ENCODE results near the gene UBE2L5. TPM values are rescaled to one million over a fixed set of nuclear protein-coding genes. Genes with fewer than 3 reads are reported as not detected.

Gene UBE2L5
- total and polyA plus RNA-seq, 2 of the 8 experiments (the other 6 are each of a cell fraction or from before 2014, with no cell fraction given): not detected

DNA sequence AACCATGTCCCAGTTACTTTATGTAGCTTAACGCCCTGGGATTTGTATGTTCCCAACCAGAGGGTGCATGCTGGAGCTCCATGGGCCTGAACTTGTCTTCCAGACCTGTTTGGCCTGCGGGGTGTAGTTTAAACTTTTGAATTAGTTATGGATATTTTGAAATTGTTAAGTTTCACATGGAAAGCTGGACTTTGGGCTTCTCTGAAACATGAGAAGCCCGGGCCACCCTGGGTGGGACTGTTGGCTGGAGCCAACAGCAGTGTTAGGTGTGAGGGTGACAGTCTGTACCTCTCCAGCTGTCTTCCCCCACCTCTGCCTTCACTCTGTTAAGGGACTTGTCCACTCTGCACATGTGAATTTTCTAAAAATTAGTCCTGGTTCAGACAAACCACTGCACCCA is 1.6 kb downstream of the UBE2L5 start (continued):
- TF ChIP-seq, protein P1, sequence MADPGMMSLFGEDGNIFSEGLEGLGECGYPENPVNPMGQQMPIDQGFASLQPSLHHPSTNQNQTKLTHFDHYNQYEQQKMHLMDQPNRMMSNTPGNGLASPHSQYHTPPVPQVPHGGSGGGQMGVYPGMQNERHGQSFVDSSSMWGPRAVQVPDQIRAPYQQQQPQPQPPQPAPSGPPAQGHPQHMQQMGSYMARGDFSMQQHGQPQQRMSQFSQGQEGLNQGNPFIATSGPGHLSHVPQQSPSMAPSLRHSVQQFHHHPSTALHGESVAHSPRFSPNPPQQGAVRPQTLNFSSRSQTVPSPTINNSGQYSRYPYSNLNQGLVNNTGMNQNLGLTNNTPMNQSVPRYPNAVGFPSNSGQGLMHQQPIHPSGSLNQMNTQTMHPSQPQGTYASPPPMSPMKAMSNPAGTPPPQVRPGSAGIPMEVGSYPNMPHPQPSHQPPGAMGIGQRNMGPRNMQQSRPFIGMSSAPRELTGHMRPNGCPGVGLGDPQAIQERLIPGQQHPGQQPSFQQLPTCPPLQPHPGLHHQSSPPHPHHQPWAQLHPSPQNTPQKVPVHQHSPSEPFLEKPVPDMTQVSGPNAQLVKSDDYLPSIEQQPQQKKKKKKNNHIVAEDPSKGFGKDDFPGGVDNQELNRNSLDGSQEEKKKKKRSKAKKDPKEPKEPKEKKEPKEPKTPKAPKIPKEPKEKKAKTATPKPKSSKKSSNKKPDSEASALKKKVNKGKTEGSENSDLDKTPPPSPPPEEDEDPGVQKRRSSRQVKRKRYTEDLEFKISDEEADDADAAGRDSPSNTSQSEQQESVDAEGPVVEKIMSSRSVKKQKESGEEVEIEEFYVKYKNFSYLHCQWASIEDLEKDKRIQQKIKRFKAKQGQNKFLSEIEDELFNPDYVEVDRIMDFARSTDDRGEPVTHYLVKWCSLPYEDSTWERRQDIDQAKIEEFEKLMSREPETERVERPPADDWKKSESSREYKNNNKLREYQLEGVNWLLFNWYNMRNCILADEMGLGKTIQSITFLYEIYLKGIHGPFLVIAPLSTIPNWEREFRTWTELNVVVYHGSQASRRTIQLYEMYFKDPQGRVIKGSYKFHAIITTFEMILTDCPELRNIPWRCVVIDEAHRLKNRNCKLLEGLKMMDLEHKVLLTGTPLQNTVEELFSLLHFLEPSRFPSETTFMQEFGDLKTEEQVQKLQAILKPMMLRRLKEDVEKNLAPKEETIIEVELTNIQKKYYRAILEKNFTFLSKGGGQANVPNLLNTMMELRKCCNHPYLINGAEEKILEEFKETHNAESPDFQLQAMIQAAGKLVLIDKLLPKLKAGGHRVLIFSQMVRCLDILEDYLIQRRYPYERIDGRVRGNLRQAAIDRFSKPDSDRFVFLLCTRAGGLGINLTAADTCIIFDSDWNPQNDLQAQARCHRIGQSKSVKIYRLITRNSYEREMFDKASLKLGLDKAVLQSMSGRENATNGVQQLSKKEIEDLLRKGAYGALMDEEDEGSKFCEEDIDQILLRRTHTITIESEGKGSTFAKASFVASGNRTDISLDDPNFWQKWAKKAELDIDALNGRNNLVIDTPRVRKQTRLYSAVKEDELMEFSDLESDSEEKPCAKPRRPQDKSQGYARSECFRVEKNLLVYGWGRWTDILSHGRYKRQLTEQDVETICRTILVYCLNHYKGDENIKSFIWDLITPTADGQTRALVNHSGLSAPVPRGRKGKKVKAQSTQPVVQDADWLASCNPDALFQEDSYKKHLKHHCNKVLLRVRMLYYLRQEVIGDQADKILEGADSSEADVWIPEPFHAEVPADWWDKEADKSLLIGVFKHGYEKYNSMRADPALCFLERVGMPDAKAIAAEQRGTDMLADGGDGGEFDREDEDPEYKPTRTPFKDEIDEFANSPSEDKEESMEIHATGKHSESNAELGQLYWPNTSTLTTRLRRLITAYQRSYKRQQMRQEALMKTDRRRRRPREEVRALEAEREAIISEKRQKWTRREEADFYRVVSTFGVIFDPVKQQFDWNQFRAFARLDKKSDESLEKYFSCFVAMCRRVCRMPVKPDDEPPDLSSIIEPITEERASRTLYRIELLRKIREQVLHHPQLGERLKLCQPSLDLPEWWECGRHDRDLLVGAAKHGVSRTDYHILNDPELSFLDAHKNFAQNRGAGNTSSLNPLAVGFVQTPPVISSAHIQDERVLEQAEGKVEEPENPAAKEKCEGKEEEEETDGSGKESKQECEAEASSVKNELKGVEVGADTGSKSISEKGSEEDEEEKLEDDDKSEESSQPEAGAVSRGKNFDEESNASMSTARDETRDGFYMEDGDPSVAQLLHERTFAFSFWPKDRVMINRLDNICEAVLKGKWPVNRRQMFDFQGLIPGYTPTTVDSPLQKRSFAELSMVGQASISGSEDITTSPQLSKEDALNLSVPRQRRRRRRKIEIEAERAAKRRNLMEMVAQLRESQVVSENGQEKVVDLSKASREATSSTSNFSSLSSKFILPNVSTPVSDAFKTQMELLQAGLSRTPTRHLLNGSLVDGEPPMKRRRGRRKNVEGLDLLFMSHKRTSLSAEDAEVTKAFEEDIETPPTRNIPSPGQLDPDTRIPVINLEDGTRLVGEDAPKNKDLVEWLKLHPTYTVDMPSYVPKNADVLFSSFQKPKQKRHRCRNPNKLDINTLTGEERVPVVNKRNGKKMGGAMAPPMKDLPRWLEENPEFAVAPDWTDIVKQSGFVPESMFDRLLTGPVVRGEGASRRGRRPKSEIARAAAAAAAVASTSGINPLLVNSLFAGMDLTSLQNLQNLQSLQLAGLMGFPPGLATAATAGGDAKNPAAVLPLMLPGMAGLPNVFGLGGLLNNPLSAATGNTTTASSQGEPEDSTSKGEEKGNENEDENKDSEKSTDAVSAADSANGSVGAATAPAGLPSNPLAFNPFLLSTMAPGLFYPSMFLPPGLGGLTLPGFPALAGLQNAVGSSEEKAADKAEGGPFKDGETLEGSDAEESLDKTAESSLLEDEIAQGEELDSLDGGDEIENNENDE (IDR thresholded peaks at IDR 0.05; ENCODE audit: insufficient replicate concordance, low read length): no peak
- no peak for TF ChIP-seq CHD1 (IDR thresholded peaks at IDR 0.05; ENCODE audit: low read depth, low read length)

Measured in H1 (cell line).